ENCODE measurements around the gene LRFN2. TPM values are rescaled to one million over a fixed set of nuclear protein-coding genes. Genes with fewer than 3 reads are reported as not detected.

The LRFN2 gene
- total RNA-seq, 2 donors from 2014 or later = not detected

DNA sequence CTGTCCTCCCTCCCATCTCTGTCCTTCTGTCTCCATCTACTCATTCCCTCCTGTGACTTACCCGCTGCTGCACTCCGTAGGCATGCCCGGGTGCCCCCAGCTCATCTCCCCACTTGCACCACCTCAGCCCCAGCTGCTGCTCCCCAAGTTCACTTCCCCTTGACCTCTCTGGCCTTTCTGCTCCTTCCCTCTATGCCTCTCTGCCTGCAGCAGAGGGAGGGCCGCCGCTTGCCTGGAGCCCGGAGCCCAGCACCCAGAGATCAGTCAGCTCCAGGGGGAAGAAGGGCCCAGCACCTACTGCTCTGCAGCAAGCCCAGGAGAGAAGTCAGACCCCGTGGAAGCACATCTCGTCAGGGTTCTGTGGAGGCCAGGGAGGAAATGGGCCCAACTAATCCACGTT, 97.4 kb downstream of the LRFN2 start:
- Histone ChIP-seq H3K9me3 (no peaks in the 10 kb centered on the region), H3K4me3 (no peak overlapping the region), H3K27ac (no peak overlapping the region), H3K27me3 (replicated peaks; ENCODE audit: insufficient read depth) (no peaks in the 10 kb centered on the region), H3K36me3 (no peaks in the 10 kb centered on the region), H3K4me1 (ENCODE audit: control insufficient read depth in 1 of 2, low read depth in 2 of 2) (no peaks in the 10 kb centered on the region)
- DNase-seq (ENCODE audit: low spot score) = no peak
- no peak for TF ChIP-seq CTCF (IDR thresholded peaks at IDR 0.05)
- ATAC-seq (ENCODE audit: insufficient number of reproducible peaks, low FRiP score, low read depth) = no peak

DNA sequence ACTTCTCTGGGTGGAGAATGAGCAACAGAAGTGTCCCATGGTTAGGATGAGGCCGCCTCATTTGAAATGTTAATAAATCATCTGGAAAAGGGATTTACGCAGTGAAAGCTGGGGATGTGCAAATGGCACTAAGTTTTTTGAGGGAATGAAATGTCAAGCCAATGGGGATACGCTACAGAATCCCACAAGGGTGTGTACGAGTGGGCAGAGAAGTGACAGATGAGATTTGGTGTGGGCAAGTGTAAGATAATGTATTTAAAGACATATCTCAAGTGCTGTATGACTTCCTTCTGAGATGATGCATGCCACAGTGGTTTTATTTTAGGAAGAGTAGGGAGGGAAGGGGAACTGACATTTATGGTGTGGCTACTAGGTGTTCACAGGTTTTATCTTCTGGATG, 100.6 kb downstream of the LRFN2 start:
- no peaks in the 10 kb centered on the region for H3K4me1 ChIP-seq (ENCODE audit: control insufficient read depth in 1 of 2, low read depth in 2 of 2)
- H3K27ac ChIP-seq = no peak overlapping the region
- DNase-seq (ENCODE audit: low spot score) (no peak), ATAC-seq (ENCODE audit: insufficient number of reproducible peaks, low FRiP score, low read depth) (no peak)
- no peaks in the 10 kb centered on the region for H3K36me3 ChIP-seq
- TF ChIP-seq CTCF (IDR thresholded peaks at IDR 0.05) = no peak
- H3K4me3 ChIP-seq = no peak overlapping the region
- H3K9me3 ChIP-seq = no peaks in the 10 kb centered on the region
- no peaks in the 10 kb centered on the region for H3K27me3 ChIP-seq (replicated peaks; ENCODE audit: insufficient read depth)

- no peak for TF ChIP-seq CTCF (IDR thresholded peaks at IDR 0.05)
- no peak overlapping the region for H3K27ac ChIP-seq
- H3K27me3 ChIP-seq (replicated peaks; ENCODE audit: insufficient read depth) = no peaks in the 10 kb centered on the region
- no peak overlapping the region for H3K4me3 ChIP-seq
- DNase-seq (ENCODE audit: low spot score) (no peak), ATAC-seq (ENCODE audit: insufficient number of reproducible peaks, low FRiP score, low read depth) (no peak)
- no peaks in the 10 kb centered on the region for H3K36me3 ChIP-seq
- no peaks in the 10 kb centered on the region for H3K4me1 ChIP-seq (ENCODE audit: control insufficient read depth in 1 of 2, low read depth in 2 of 2)
- no peaks in the 10 kb centered on the region for H3K9me3 ChIP-seq
Measured at GRCh38 chr6:40485795-40486194, 101.4 kb downstream of the LRFN2 start.

GRCh38 chr6:40485300-40485699, 101.9 kb downstream of the LRFN2 start:
- no peak overlapping the region for H3K4me3 ChIP-seq
- H3K4me1 ChIP-seq (ENCODE audit: control insufficient read depth in 1 of 2, low read depth in 2 of 2) = no peaks in the 10 kb centered on the region
- H3K36me3 ChIP-seq = no peaks in the 10 kb centered on the region
- H3K27me3 ChIP-seq (replicated peaks; ENCODE audit: insufficient read depth) = no peaks in the 10 kb centered on the region
- ATAC-seq (ENCODE audit: insufficient number of reproducible peaks, low FRiP score, low read depth) (no peak), DNase-seq (ENCODE audit: low spot score) (no peak)
- no peaks in the 10 kb centered on the region for H3K9me3 ChIP-seq
- no peak for TF ChIP-seq CTCF (IDR thresholded peaks at IDR 0.05)
- H3K27ac ChIP-seq = no peak overlapping the region

DNA sequence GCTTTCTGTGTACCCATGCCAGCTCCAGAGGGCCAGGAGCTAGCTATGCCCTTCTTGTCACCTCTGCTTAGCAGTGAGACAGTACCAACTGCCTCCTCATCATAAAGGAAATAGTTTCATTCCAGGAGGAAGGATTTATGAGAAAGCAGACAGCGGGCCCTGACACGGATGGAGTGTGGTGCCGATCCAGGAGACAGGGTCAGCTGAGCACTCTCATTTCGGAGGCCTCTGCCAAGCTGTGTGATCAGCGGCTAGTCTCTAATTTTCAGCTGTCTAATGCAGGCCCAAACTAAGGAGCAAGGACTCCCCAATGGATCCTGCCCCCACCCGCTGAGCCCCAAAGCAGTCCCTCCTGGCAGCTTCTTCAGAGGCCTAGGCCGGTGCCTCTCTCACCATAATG, 103.1 kb downstream of the LRFN2 start:
- no peaks in the 10 kb centered on the region for H3K4me1 ChIP-seq (ENCODE audit: control insufficient read depth in 1 of 2, low read depth in 2 of 2)
- no peak for TF ChIP-seq CTCF (IDR thresholded peaks at IDR 0.05)
- DNase-seq (ENCODE audit: low spot score) (no peak), ATAC-seq (ENCODE audit: insufficient number of reproducible peaks, low FRiP score, low read depth) (no peak)
- H3K36me3 ChIP-seq = no peaks in the 10 kb centered on the region
- H3K27ac ChIP-seq = no peak overlapping the region
- H3K27me3 ChIP-seq (replicated peaks; ENCODE audit: insufficient read depth) = no peaks in the 10 kb centered on the region
- no peak overlapping the region for H3K4me3 ChIP-seq
- H3K9me3 ChIP-seq = no peaks in the 10 kb centered on the region

Measured in thoracic aorta (tissue), 2 donors.